ENCODE results near the gene AP3B2. TPM values are rescaled to one million over a fixed set of nuclear protein-coding genes. Genes with fewer than 3 reads are reported as not detected.

AP3B2 gene
- polyA plus RNA-seq, 1 donor from 2014 or later: 78.1 TPM

Other genes with a start within 250 kb of the AP3B2 start
- gene RPS17, start 169.4 kb downstream of the AP3B2 start, polyA plus RNA-seq (ENCODE audit: insufficient read depth, low read depth, low replicate concordance): 2,070 TPM
- 13.5 TPM for gene CPEB1, start 62.5 kb downstream of the AP3B2 start, polyA plus RNA-seq (ENCODE audit: insufficient read depth, low read depth, low replicate concordance)
- not detected for gene FSD2, start 96.2 kb upstream of the AP3B2 start, polyA plus RNA-seq (ENCODE audit: insufficient read depth, low read depth, low replicate concordance)
- 1.8 TPM for gene WHAMM, start 99.8 kb upstream of the AP3B2 start, polyA plus RNA-seq (ENCODE audit: insufficient read depth, low read depth, low replicate concordance)
- gene HOMER2, start 242.8 kb upstream of the AP3B2 start, polyA plus RNA-seq (ENCODE audit: insufficient read depth, low read depth, low replicate concordance): 12.1 TPM